Upper lobe of right lung (tissue), 1 donor: ENCODE data around the gene COX15. TPM values are rescaled to one million over a fixed set of nuclear protein-coding genes. Genes with fewer than 3 reads are reported as not detected.

Source experiments
- ATAC-seq: fragments of 200-7000 bp; cut with Tn5 transposase; one replicate; pipeline ENCODE4 v1.9.1; 2020; ENCODE audit warnings: mild to moderate bottlenecking, moderate library complexity
- DNase-seq: peaks from one replicate; pipeline ENCODE4 v3.0.0-alpha.2; 2020
- H3K27ac ChIP-seq: fragments of 200-600 bp; one replicate; pipeline ENCODE4 v1.8.0; 2022
- H3K27me3 ChIP-seq: fragments of 200-600 bp; one replicate; pipeline ENCODE4 v1.8.0; 2022; ENCODE audit warnings: mild to moderate bottlenecking
- H3K36me3 ChIP-seq: fragments of 200-600 bp; one replicate; pipeline ENCODE4 v1.8.0; 2022
- H3K4me1 ChIP-seq: fragments of 200-600 bp; one replicate; pipeline ENCODE4 v1.8.0; 2022
- H3K4me3 ChIP-seq: fragments of 200-600 bp; one replicate; pipeline ENCODE4 v1.8.0; 2022; ENCODE audit warnings: mild to moderate bottlenecking
- H3K9me3 ChIP-seq: fragments of 200-600 bp; one replicate; pipeline ENCODE4 v1.8.0; 2022
- CTCF ChIP-seq: fragments of 200-600 bp; IDR thresholded peaks from one replicate; pipeline ENCODE4 v1.8.0; 2022; ENCODE audit warnings: antibody characterized with exemption
- intact Hi-C: fragments of 100-400 bp; cut with DNase I; formaldehyde crosslinking; loops from one replicate; pipeline ENCODE4 v1.11.0; 2022
- total RNA-seq: library from RNA; stranded (reverse); fragmentation: NEBNext Ultra II Directional; extraction: Animal tissue kit (Norgen Biotek cat#: 25700); gene quantifications from one replicate; pipeline ENCODE4 v1.2.1, GENCODE V29; 2021
- donor health status: DM: no; HTN: yes; CAD: no; lungs with severe emphysema.

Gene COX15
- total RNA-seq, 1 donor from 2014 or later: 32.2 TPM

- ATAC-seq (no peak), DNase-seq (no peak)
- H3K4me3 ChIP-seq: no peak overlapping the region
- H3K4me1 ChIP-seq: no peaks in the 10 kb centered on the region
- TF ChIP-seq CTCF: no peak
- H3K27ac ChIP-seq: no peak overlapping the region
- H3K27me3 ChIP-seq: no peaks in the 10 kb centered on the region
- H3K36me3 ChIP-seq: peaks cover 79% of the 10 kb centered on the region
- intact Hi-C loops: no loop called here
- no peaks in the 10 kb centered on the region for H3K9me3 ChIP-seq
Observed at GRCh38 chr10:99698504-99699080, 33.3 kb downstream of the COX15 start.

DNA sequence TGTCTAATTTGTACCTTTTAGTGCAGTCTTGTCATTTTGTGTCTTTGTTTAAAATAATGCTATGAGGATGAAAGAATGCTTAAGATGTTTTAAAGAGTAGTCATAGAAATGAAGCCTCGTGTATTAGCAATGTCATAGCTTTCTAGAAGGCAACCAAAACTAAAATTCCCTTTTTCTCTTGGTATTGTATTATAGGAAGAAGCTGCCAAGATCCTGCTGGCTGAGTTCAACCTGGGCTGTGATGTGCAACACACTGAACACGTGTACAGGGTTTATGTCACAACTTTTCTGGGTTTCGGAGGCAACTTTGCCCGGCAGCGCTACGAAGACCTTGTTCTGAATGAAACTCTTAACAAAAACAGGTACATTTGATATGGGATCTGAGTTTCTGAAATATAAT is 36.2 kb downstream of the COX15 start:
- no peak for ATAC-seq
- H3K27me3 ChIP-seq: no peaks in the 10 kb centered on the region
- no peak overlapping the region for H3K27ac ChIP-seq
- TF ChIP-seq CTCF: no peak
- H3K4me3 ChIP-seq: no peak overlapping the region
- H3K36me3 ChIP-seq: peaks cover 76% of the 10 kb centered on the region
- intact Hi-C loops: no loop called here
- DNase-seq: no peak
- H3K4me1 ChIP-seq: no peaks in the 10 kb centered on the region
- no peaks in the 10 kb centered on the region for H3K9me3 ChIP-seq

DNA sequence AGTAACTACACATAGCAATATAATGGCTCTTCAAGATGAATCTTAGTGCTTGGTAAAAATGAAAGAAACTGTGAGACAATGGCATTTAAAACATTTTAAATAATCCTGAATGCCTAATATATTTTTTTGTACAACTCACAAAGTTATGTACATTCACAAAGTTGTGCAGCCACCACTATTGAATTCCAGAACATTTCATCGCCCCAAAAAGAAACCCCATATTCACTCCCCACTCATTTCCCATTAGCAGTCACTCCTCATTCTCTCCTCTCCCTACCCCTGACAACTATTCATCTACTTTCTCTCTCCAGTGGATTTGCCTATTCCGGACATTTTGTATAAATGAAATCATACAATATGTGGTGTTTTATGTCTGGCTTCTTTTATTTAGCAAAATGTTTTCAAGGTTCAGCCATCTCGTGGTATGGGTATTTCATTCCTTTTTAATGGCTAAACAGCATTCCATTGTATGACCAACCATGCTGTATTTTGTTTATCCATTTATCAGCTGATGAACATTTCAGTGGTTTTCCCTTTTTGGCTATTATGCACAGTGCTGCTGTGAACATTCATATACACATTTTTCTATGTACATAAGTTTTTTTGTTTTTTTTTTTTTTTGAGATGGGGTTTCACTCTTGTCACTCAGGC is 37.9 kb downstream of the COX15 start:
- DNase-seq (no peak), ATAC-seq (no peak)
- Histone ChIP-seq H3K27me3 (no peaks in the 10 kb centered on the region), H3K4me1 (no peaks in the 10 kb centered on the region), H3K4me3 (no peak overlapping the region), H3K36me3 (peaks cover 66% of the 10 kb centered on the region), H3K27ac (no peak overlapping the region), H3K9me3 (no peaks in the 10 kb centered on the region)
- intact Hi-C loops: no loop called here
- TF ChIP-seq CTCF: no peak

- no peaks in the 10 kb centered on the region for H3K4me1 ChIP-seq
- no peak overlapping the region for H3K4me3 ChIP-seq
- intact Hi-C loops: no loop called here
- H3K27ac ChIP-seq: no peak overlapping the region
- no peak for ATAC-seq
- DNase-seq: no peak
- TF ChIP-seq CTCF: no peak
- H3K9me3 ChIP-seq: no peaks in the 10 kb centered on the region
- H3K27me3 ChIP-seq: no peaks in the 10 kb centered on the region
- peaks cover 28% of the 10 kb centered on the region for H3K36me3 ChIP-seq
Observed at GRCh38 chr10:99689461-99689860, 42.5 kb downstream of the COX15 start.

DNA sequence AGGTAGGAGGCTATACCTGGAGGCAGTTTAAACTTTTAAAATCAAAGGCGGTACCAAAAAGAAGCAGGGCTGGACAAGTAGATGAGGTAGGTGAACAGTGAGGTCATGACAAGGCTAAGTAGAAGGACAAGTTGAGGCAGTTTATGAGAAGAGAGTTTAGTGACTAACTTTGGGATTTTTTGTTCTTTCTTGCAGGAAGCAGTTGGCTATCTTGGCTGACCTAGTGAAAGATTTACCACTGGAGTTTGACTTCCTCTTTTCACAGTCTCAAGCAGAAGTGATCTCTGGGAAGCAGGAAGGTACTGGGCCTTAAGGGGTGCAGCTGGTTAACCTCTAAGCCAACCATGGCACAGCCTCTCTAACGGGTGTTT is 46.3 kb downstream of the COX15 start:
- Histone ChIP-seq H3K4me3 (no peak overlapping the region), H3K4me1 (no peaks in the 10 kb centered on the region), H3K27ac (no peak overlapping the region), H3K27me3 (no peaks in the 10 kb centered on the region), H3K36me3 (peaks cover 13% of the 10 kb centered on the region), H3K9me3 (no peaks in the 10 kb centered on the region)
- ATAC-seq (peak; percentile 89), DNase-seq (no peak)
- intact Hi-C loops: no loop called here
- TF ChIP-seq CTCF: no peak
